Liver (tissue), 3 donors: ENCODE measurements around the gene TNFAIP3.

Source experiments
- EGR1 ChIP-seq, 2 donors: IDR thresholded peaks; 2 replicates each; pipeline ENCODE4 v1.6.1; 2016 to 2018; ENCODE audit warnings: antibody characterized with exemption in 2 of 2, low read depth in 2 of 2
- GABPA ChIP-seq, 2 donors: IDR thresholded peaks in 1 of 2; conservative IDR thresholded peaks in 1 of 2; 2 replicates each; pipeline ENCODE4 v1.6.1; 2016; ENCODE audit warnings: antibody characterized with exemption in 2 of 2, mild to moderate bottlenecking in 1 of 2, moderate library complexity in 1 of 2
- HNF4G ChIP-seq: IDR thresholded peaks from 2 replicates; pipeline ENCODE4 v1.6.1; 2016; ENCODE audit warnings: antibody characterized with exemption
- JUND ChIP-seq, 2 donors: IDR thresholded peaks; 2 replicates each; pipeline ENCODE4 v1.6.1; 2016; ENCODE audit warnings: antibody characterized with exemption in 2 of 2
- NR2F2 ChIP-seq: IDR thresholded peaks from 2 replicates; pipeline ENCODE4 v1.6.1; 2016; ENCODE audit warnings: antibody characterized with exemption
- RAD21 ChIP-seq, 2 donors: IDR thresholded peaks; 2 replicates each; pipeline ENCODE4 v1.6.1; 2016; ENCODE audit warnings: antibody characterized with exemption in 2 of 2, mild to moderate bottlenecking in 2 of 2
- TAF1 ChIP-seq: conservative IDR thresholded peaks from 2 replicates; pipeline ENCODE4 v1.6.1; 2016; ENCODE audit warnings: antibody characterized with exemption, mild to moderate bottlenecking
- YY1 ChIP-seq: IDR thresholded peaks from 2 replicates; pipeline ENCODE4 v1.6.1; 2016; ENCODE audit warnings: antibody characterized with exemption, mild to moderate bottlenecking
- TF ChIP-seq, protein P1 (sequence below): IDR thresholded peaks from 2 replicates; pipeline ENCODE4 v1.6.1; 2016; ENCODE audit warnings: antibody characterized with exemption, mild to moderate bottlenecking
- TF ChIP-seq, protein P2 (sequence below): fragments of 150-350 bp; IDR thresholded peaks from 2 replicates; pipeline ENCODE4 v1.5.1; 2017; ENCODE audit warnings: improper control_type of control experiment, low read depth, low read length; ENCODE audit not compliant: missing input control
- TF ChIP-seq, protein P3 (sequence below): IDR thresholded peaks from 2 replicates; pipeline ENCODE4 v1.6.1; 2016; ENCODE audit warnings: antibody characterized with exemption
- TF ChIP-seq, protein P4 (sequence below): IDR thresholded peaks from 2 replicates; pipeline ENCODE4 v1.6.1; 2016; ENCODE audit warnings: antibody characterized with exemption
- donor health status: healthy.
- donor health status: healthy.

DNA sequence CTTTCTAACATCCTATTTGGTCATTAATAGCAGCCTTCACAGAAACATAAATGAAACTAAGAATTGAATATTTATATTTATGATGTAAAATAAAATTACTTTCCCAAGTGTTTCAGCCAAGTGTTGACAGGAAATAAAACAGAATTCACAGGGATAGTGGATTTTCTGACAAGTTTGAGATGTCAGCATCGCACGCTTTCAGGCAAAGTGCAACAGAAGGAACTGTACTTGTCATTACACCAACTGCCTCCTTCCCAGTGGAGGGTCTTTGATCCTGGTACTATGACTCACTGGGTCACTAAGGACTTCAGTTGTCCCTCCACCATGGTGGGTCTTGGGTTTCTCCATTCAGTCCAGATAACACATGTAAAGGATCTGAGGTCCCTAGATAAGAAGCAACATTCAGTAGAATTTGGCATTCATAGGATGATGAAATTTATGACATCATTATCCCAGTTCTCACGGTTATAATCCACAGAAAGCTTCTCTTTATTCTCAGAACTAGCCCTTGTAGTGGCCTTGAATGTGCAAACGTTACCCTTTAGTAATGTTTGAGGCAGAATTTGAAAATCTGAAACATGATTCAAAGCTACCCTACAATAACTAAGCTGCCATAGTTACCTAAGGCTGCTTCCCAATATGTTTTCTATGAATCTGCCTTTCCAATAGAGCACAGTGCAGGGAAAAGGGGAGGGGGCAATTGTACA is 3.8 kb upstream of the TNFAIP3 start:
- TF ChIP-seq, protein P1, sequence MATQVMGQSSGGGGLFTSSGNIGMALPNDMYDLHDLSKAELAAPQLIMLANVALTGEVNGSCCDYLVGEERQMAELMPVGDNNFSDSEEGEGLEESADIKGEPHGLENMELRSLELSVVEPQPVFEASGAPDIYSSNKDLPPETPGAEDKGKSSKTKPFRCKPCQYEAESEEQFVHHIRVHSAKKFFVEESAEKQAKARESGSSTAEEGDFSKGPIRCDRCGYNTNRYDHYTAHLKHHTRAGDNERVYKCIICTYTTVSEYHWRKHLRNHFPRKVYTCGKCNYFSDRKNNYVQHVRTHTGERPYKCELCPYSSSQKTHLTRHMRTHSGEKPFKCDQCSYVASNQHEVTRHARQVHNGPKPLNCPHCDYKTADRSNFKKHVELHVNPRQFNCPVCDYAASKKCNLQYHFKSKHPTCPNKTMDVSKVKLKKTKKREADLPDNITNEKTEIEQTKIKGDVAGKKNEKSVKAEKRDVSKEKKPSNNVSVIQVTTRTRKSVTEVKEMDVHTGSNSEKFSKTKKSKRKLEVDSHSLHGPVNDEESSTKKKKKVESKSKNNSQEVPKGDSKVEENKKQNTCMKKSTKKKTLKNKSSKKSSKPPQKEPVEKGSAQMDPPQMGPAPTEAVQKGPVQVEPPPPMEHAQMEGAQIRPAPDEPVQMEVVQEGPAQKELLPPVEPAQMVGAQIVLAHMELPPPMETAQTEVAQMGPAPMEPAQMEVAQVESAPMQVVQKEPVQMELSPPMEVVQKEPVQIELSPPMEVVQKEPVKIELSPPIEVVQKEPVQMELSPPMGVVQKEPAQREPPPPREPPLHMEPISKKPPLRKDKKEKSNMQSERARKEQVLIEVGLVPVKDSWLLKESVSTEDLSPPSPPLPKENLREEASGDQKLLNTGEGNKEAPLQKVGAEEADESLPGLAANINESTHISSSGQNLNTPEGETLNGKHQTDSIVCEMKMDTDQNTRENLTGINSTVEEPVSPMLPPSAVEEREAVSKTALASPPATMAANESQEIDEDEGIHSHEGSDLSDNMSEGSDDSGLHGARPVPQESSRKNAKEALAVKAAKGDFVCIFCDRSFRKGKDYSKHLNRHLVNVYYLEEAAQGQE, result no peak
- TF ChIP-seq NR2F2, result no peak
- TF ChIP-seq, protein P2, sequence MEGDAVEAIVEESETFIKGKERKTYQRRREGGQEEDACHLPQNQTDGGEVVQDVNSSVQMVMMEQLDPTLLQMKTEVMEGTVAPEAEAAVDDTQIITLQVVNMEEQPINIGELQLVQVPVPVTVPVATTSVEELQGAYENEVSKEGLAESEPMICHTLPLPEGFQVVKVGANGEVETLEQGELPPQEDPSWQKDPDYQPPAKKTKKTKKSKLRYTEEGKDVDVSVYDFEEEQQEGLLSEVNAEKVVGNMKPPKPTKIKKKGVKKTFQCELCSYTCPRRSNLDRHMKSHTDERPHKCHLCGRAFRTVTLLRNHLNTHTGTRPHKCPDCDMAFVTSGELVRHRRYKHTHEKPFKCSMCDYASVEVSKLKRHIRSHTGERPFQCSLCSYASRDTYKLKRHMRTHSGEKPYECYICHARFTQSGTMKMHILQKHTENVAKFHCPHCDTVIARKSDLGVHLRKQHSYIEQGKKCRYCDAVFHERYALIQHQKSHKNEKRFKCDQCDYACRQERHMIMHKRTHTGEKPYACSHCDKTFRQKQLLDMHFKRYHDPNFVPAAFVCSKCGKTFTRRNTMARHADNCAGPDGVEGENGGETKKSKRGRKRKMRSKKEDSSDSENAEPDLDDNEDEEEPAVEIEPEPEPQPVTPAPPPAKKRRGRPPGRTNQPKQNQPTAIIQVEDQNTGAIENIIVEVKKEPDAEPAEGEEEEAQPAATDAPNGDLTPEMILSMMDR, result no peak
- no peak for TF ChIP-seq EGR1 (IDR thresholded peaks at IDR 0.05; ENCODE audit: low read depth in 2 of 2)
- no peak for TF ChIP-seq GABPA (IDR thresholded peaks at IDR 0.05 in 1 of 2, conservative IDR thresholded peaks at IDR 0.05 in 1 of 2)
- TF ChIP-seq, protein P3, sequence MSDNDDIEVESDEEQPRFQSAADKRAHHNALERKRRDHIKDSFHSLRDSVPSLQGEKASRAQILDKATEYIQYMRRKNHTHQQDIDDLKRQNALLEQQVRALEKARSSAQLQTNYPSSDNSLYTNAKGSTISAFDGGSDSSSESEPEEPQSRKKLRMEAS, result no peak
- TF ChIP-seq TAF1, result no peak
- TF ChIP-seq RAD21 (IDR thresholded peaks at IDR 0.05), result no peak
- no peak for TF ChIP-seq YY1
- TF ChIP-seq, protein P4, sequence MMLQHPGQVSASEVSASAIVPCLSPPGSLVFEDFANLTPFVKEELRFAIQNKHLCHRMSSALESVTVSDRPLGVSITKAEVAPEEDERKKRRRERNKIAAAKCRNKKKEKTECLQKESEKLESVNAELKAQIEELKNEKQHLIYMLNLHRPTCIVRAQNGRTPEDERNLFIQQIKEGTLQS, result no peak
- TF ChIP-seq HNF4G, result no peak
- TF ChIP-seq JUND (IDR thresholded peaks at IDR 0.05), result no peak
